HG03469 (cell line): ENCODE measurements around the gene PPP1R3E.
"Not testable (repeated sequence)": the region's sequence is repeated elsewhere in the genome, so short reads cannot be mapped to it uniquely, and the experiment has no call there.

ENCODE experiments used
- ATAC-seq: cut with Tn5 transposase; IDR thresholded peaks from one replicate; pipeline ENCODE4 v1.9.1; 2021; ENCODE audit warnings: mild to moderate bottlenecking, moderate library complexity, moderate number of reproducible peaks; ENCODE audit not compliant: unreplicated experiment

The PPP1R3E gene

GRCh38 chr14:23297611-23298277, 4.9 kb downstream of the PPP1R3E start:
- ATAC-seq, result no peak

GRCh38 chr14:23297096-23297495, 5.6 kb downstream of the PPP1R3E start:
- ATAC-seq, result no peak

- no peak for ATAC-seq
Observed at GRCh38 chr14:23296012-23296777, 6.5 kb downstream of the PPP1R3E start.

GRCh38 chr14:23294734-23295561, 7.7 kb downstream of the PPP1R3E start:
- no peak for ATAC-seq

GRCh38 chr14:23286902-23287479, 15.7 kb downstream of the PPP1R3E start:
- ATAC-seq, result no peak

- ATAC-seq, result peak; percentile 86
Observed at GRCh38 chr14:23286020-23286901, 16.4 kb downstream of the PPP1R3E start, which contains the start of gene HOMEZ. HOMEZ (minus strand) TSS chr14:23286132; CDS start chr14:23285952, 180 bp downstream.

GRCh38 chr14:23285530-23286019, 17.1 kb downstream of the PPP1R3E start:
- peak; percentile 10 for ATAC-seq

- ATAC-seq, result no peak
Observed at GRCh38 chr14:23284654-23285529, 17.8 kb downstream of the PPP1R3E start.

- no peak for ATAC-seq
Observed at GRCh38 chr14:23281247-23281646, 21.4 kb downstream of the PPP1R3E start.

- ATAC-seq, result not testable (repeated sequence)
Observed at GRCh38 chr14:23277928-23278327, 24.7 kb downstream of the PPP1R3E start.

GRCh38 chr14:23277189-23277588, 25.5 kb downstream of the PPP1R3E start:
- ATAC-seq, result no peak

GRCh38 chr14:23275412-23275811, 27.2 kb downstream of the PPP1R3E start:
- no peak for ATAC-seq

GRCh38 chr14:23269193-23269592, 33.5 kb downstream of the PPP1R3E start:
- no peak for ATAC-seq

- not testable (repeated sequence) for ATAC-seq
Observed at GRCh38 chr14:23260849-23261248, 41.8 kb downstream of the PPP1R3E start.

- ATAC-seq, result no peak
Observed at GRCh38 chr14:23259426-23259825, 43.2 kb downstream of the PPP1R3E start.

- no peak for ATAC-seq
Observed at GRCh38 chr14:23258256-23258655, 44.4 kb downstream of the PPP1R3E start.

GRCh38 chr14:23252420-23253333, 50.0 kb downstream of the PPP1R3E start:
- no peak for ATAC-seq

GRCh38 chr14:23252006-23252405, 50.7 kb downstream of the PPP1R3E start:
- ATAC-seq, result no peak
